ENCODE results near the gene FSD1.

FSD1 gene

DNA sequence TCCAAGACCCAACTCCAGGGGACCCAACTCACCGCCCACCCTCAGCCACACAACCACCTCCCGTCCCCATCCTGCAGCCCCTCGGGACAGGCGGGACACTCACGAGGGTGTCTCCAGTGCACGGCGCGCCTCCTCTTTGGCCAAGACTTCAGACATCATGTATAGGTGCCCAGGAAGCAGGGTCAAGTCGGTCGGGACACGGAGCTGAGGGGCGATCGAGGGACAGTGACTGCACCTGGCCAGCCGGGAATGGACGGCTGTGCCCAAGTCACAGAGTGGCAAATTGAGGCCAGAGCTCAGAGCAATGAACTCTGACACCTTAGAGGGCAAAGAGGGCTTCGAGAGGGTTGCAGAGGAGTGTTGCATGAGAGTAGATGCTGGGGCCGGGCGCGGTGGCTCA, 25.5 kb downstream of the FSD1 start:
- Histone ChIP-seq H3K27ac (ENCODE audit: low read length) (no peak overlapping the region), H3K27me3 (ENCODE audit: control insufficient read depth in 1 of 2, insufficient read depth in 2 of 2, low read length in 2 of 2) (peaks cover 0 to 15% of the 10 kb centered on the region in 2 donors), H3K36me3 (ENCODE audit: control insufficient read depth in 2 of 2, insufficient read depth in 2 of 2, low read length in 2 of 2) (no peaks in the 10 kb centered on the region)

DNA sequence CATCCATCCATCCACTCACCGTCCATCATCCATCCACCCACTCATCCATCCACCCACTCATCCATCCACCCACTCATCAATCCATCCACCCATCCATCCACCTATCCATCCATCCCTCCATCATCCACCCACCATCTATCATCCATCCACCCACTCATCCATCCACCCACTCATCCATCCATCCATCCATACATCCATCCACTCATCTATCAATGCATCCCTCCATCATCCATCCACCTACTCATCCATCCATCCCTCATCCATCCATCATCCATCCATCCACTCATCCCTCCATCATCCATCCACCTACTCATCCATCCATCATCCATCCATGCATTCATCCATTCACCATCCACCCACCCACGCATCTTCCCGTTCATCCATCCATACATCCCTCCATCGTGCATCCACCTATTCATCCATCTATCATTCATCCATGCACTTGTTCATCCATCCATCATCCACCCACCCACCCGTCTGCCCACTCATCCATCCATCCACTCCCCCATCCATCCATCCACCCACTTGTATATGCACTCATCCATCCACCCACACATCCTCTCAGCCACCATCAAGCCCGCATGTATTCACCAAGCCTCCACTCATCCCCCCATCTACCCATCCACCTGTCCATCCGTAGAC, 30.7 kb downstream of the FSD1 start:
- H3K4me1 ChIP-seq (ENCODE audit: control insufficient read depth, insufficient read depth, low read length): peaks cover 7% of the 10 kb centered on the region
- H3K9ac ChIP-seq (ENCODE audit: low read length in 2 of 2): no peak overlapping the region
- H3K4me3 ChIP-seq (ENCODE audit: low read length in 2 of 2): no peak overlapping the region
- H3K27ac ChIP-seq (ENCODE audit: low read length): no peak overlapping the region
- H3K36me3 ChIP-seq (ENCODE audit: control insufficient read depth in 2 of 2, insufficient read depth in 2 of 2, low read length in 2 of 2): no peaks in the 10 kb centered on the region
- H3K9me3 ChIP-seq (ENCODE audit: control insufficient read depth in 2 of 2, low read length in 2 of 2): no peaks in the 10 kb centered on the region
- no peaks in the 10 kb centered on the region for H3K27me3 ChIP-seq (ENCODE audit: control insufficient read depth in 1 of 2, insufficient read depth in 2 of 2, low read length in 2 of 2)

More for the DNA sequence above, 25.5 kb downstream of the FSD1 start:
- peaks cover 12% of the 10 kb centered on the region for H3K4me1 ChIP-seq (ENCODE audit: control insufficient read depth, insufficient read depth, low read length)
- no peak overlapping the region for H3K9ac ChIP-seq (ENCODE audit: low read length in 2 of 2)
- H3K4me3 ChIP-seq (ENCODE audit: low read length in 2 of 2): no peak overlapping the region
- no peaks in the 10 kb centered on the region for H3K9me3 ChIP-seq (ENCODE audit: control insufficient read depth in 2 of 2, low read length in 2 of 2)

DNA sequence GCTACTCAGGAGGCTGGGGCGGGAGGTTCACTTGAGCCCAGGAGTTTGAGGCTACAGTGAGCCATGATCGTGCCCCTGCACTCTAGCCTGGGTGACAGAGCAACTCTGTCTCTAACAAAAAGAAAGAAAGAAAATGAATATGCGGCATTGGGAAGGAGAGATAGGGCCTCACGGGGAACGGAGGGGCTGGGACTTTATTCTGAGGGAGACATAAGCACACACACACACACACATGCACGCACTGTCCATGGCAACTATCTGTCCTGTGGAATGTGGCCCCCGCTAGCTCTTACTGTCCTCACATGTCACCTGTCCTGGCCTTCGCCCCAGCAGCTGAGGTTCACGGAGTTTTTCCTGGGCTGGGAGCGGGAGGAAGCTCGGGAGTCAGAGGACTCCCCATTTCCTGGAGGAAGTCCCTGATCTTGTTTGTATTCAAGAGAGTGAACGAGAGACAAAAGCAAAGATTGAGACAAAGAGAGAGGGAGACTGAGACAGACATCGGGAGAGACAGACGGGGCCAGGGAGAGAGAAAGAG, 33.6 kb downstream of the FSD1 start:
- Histone ChIP-seq H3K9ac (ENCODE audit: low read length in 2 of 2) (peak overlapping the region; percentile 61 to 66), H3K4me1 (ENCODE audit: control insufficient read depth, insufficient read depth, low read length) (peaks cover 15% of the 10 kb centered on the region), H3K27me3 (ENCODE audit: control insufficient read depth in 1 of 2, insufficient read depth in 2 of 2, low read length in 2 of 2) (no peaks in the 10 kb centered on the region), H3K27ac (ENCODE audit: low read length) (no peak overlapping the region), H3K36me3 (ENCODE audit: control insufficient read depth in 2 of 2, insufficient read depth in 2 of 2, low read length in 2 of 2) (no peaks in the 10 kb centered on the region), H3K4me3 (ENCODE audit: low read length in 2 of 2) (peak overlapping the region; percentile 72 to 73), H3K9me3 (ENCODE audit: control insufficient read depth in 2 of 2, low read length in 2 of 2) (no peaks in the 10 kb centered on the region)

DNA sequence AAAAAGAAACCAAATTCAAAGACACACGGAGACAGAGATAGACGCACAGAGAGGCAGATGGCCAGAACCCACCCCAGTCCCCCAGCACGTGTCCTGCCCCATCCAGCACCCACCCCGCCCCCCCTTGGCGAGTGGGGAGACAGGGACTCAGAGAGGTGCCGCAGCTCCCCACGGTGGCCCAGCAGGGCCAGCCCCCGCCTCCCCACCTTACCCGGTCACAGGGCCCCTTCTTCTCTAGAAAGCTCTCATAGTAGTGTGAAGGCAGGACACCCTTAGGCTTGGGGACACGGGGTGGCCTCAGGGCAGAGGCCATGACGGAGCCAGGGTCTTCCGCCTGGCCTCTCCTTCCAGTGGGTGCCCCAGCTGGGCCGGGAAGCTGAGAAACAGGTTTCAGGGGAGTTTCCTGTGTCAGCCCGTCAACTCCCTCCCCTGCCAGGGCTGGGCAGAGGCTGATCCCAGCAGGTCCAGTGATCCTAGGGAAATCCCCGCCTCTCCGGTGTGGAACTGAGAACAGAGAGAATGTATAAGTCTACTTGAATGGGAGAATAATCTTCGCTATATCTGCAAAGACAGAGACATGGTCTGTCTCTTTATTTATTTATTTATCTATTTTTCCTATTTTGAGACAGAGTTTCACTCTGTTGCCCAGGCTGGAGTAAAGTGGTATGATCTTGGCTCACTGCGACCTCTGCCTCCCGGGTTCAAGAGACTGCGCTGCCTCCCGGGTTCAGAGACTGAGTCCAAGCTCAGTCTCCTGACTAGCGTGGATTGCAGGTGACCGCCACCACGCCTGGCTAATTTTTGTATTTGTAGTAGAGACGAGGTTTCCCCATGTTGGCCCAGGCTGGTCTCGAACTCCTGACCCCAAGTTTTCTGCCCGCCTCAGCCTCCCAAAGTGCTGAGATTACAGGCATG, 34.3 kb downstream of the FSD1 start, which contains the start of gene STAP2:
Gene STAP2, minus strand, starts transcription at position 387 of the 915 bp plus-strand sequence. Its CDS starts 74 bp downstream, at position 313.
- Histone ChIP-seq H3K27ac (ENCODE audit: low read length) (no peak within 1 kb of the TSS), H3K9me3 (ENCODE audit: control insufficient read depth in 2 of 2, low read length in 2 of 2) (no peaks in the 10 kb centered on the region), H3K27me3 (ENCODE audit: control insufficient read depth in 1 of 2, insufficient read depth in 2 of 2, low read length in 2 of 2) (no peaks in the 10 kb centered on the region), H3K4me1 (ENCODE audit: control insufficient read depth, insufficient read depth, low read length) (peaks cover 18% of the 10 kb centered on the region), H3K9ac (ENCODE audit: low read length in 2 of 2) (peak within 1 kb of the TSS; percentile 61 to 66), H3K4me3 (ENCODE audit: low read length in 2 of 2) (peak within 1 kb of the TSS; percentile 72 to 73), H3K36me3 (ENCODE audit: control insufficient read depth in 2 of 2, insufficient read depth in 2 of 2, low read length in 2 of 2) (no peaks in the 10 kb centered on the region)

DNA sequence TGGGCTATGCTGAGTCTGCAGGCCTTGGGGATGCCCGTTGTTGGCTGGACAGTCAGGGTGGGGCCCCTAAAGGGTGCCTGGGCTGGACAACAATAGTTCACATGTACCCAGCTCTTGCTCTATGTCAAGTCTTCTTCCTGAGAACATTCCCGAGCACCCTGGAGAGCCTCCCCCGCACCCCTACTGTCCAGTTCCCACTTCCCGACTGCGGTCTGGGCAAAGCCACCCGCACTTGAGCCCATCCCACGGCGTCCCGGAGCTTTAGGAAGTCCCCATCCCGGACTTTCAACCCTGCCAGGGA, 37.9 kb downstream of the FSD1 start:
- Histone ChIP-seq H3K4me1 (ENCODE audit: control insufficient read depth, insufficient read depth, low read length) (peaks cover 25% of the 10 kb centered on the region), H3K9ac (ENCODE audit: low read length in 2 of 2) (peak overlapping the region; percentile 81 to 92), H3K9me3 (ENCODE audit: control insufficient read depth in 2 of 2, low read length in 2 of 2) (no peaks in the 10 kb centered on the region), H3K36me3 (ENCODE audit: control insufficient read depth in 2 of 2, insufficient read depth in 2 of 2, low read length in 2 of 2) (no peaks in the 10 kb centered on the region), H3K4me3 (ENCODE audit: low read length in 2 of 2) (peak overlapping the region; percentile 86), H3K27ac (ENCODE audit: low read length) (peak overlapping the region; percentile 87), H3K27me3 (ENCODE audit: control insufficient read depth in 1 of 2, insufficient read depth in 2 of 2, low read length in 2 of 2) (no peaks in the 10 kb centered on the region)

DNA sequence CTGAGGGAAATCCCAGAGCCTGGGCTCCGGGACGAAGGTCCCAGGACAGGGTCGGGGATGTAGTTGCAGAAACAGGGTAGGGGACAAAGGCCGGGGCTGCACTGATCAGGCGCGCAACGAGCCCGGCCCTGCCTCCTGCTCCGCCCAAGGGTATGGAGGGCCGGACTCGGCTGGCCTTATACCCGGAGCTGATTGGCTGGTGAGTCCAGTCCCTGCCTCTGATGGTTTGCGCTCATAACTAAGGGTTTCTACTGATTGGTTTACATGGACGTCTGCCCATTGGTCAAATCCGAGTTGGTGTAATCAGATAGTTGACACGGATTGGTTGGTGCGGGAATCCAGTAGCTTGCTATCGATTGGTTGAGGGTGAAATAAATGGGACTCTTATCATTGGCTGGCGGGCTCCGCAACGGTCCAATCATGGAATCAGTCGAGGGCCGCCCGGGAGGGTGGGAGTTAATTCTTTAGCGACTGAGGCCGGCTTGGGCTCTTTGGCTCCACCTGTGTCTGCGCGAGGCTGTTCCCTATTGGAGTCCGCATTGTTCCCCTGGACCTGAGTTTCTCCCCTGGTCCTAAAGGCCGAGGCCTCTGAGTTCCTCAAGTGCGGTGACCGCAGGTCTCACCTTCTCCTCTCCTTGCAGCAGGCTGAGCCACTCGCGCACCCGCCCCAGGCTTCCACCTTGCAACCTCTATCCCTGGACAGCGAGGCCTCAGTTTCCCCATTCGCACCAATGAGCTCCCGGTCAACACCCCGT, 38.4 kb downstream of the FSD1 start:
- no peaks in the 10 kb centered on the region for H3K27me3 ChIP-seq (ENCODE audit: control insufficient read depth in 1 of 2, insufficient read depth in 2 of 2, low read length in 2 of 2)
- peaks cover 0 to 2% of the 10 kb centered on the region in 2 donors for H3K36me3 ChIP-seq (ENCODE audit: control insufficient read depth in 2 of 2, insufficient read depth in 2 of 2, low read length in 2 of 2)
- H3K9ac ChIP-seq (ENCODE audit: low read length in 2 of 2): peak overlapping the region; percentile 81 to 92
- peak overlapping the region; percentile 93 for H3K27ac ChIP-seq (ENCODE audit: low read length)
- peaks cover 25% of the 10 kb centered on the region for H3K4me1 ChIP-seq (ENCODE audit: control insufficient read depth, insufficient read depth, low read length)
- H3K4me3 ChIP-seq (ENCODE audit: low read length in 2 of 2): peak overlapping the region; percentile 89 to 97
- H3K9me3 ChIP-seq (ENCODE audit: control insufficient read depth in 2 of 2, low read length in 2 of 2): no peaks in the 10 kb centered on the region

DNA sequence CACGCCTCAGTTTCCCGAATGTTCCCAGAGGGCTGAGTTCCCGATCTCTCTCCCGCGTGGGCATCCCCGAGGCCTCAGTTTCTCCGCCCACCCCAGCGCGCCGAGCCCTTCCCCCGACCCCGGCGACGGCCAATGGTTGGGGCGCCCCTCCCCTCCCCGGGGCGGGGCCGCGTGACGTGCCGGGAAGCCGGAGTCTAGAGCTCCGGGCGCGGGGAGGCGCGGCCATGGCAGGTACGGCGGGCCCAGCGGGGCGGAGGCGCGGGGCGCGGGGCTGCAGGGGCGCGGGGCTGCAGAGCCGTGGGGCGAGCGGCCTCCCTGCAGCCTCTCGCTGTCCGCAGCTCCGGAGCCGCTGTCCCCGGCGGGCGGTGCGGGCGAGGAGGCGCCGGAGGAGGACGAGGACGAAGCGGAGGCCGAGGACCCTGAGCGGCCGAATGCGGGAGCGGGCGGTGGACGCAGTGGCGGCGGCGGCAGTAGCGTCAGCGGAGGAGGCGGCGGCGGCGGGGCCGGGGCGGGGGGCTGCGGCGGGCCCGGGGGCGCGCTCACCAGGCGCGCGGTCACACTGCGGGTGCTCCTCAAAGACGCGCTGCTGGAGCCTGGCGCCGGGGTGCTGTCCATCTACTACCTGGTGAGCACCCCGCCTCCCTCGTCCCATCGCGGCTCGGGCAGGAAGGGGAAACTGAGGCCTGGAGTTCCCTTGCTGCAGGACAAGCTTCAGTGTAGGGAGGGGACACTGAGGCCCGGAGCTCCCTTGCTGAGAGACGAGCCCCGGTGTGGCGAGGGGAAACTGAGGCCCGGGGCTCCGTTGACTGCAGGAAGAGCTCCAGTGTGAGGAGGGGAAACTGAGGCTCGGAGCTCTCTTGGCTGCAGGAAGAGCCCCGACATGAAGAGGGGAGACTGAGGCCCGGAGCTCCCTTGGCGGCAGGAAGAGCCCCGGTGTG, 39.2 kb downstream of the FSD1 start, which contains the start of gene MPND:
Gene MPND, plus strand, starts transcription at position 193 of the 938 bp plus-strand sequence. Its CDS starts 32 bp downstream, at position 225.
- H3K9ac ChIP-seq (ENCODE audit: low read length in 2 of 2): peak within 1 kb of the TSS; percentile 81 to 92
- peak within 1 kb of the TSS; percentile 93 for H3K27ac ChIP-seq (ENCODE audit: low read length)
- no peaks in the 10 kb centered on the region for H3K27me3 ChIP-seq (ENCODE audit: control insufficient read depth in 1 of 2, insufficient read depth in 2 of 2, low read length in 2 of 2)
- peaks cover 18% of the 10 kb centered on the region for H3K4me1 ChIP-seq (ENCODE audit: control insufficient read depth, insufficient read depth, low read length)
- peaks cover 0 to 2% of the 10 kb centered on the region in 2 donors for H3K36me3 ChIP-seq (ENCODE audit: control insufficient read depth in 2 of 2, insufficient read depth in 2 of 2, low read length in 2 of 2)
- peak within 1 kb of the TSS; percentile 89 to 97 for H3K4me3 ChIP-seq (ENCODE audit: low read length in 2 of 2)
- H3K9me3 ChIP-seq (ENCODE audit: control insufficient read depth in 2 of 2, low read length in 2 of 2): no peaks in the 10 kb centered on the region

DNA sequence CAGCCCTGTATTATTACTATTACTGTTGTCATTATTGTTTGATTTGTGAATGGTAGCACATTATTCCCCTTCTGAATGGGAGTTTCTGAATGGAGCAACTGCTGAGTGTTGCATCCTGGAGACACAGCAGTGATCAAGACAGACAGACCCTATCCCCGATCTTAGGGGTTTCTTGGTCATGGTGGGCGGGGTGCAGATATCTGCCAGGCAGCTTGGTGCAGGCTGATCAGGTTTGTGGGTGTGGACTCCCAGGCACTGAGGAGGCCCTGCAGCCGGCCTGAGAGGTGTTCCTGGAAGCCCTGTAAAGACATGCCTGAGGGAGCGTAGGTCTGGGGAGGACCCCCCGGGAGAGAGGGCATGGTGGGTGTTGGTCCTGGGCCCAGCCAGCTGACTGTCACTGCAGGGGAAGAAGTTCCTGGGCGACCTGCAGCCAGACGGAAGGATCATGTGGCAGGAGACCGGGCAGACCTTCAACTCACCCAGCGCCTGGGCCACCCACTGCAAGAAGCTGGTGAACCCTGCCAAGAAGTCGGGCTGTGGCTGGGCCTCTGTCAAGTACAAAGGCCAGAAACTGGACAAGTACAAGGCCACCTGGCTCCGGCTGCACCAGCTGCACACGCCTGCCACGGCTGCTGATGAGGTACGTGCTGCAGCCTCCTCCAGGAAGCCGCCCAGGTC, 41.1 kb downstream of the FSD1 start:
- H3K4me1 ChIP-seq (ENCODE audit: control insufficient read depth, insufficient read depth, low read length): peaks cover 18% of the 10 kb centered on the region
- H3K27ac ChIP-seq (ENCODE audit: low read length): no peak overlapping the region
- no peaks in the 10 kb centered on the region for H3K27me3 ChIP-seq (ENCODE audit: control insufficient read depth in 1 of 2, insufficient read depth in 2 of 2, low read length in 2 of 2)
- H3K36me3 ChIP-seq (ENCODE audit: control insufficient read depth in 2 of 2, insufficient read depth in 2 of 2, low read length in 2 of 2): peaks cover 0 to 7% of the 10 kb centered on the region in 2 donors
- no peak overlapping the region for H3K9ac ChIP-seq (ENCODE audit: low read length in 2 of 2)
- H3K4me3 ChIP-seq (ENCODE audit: low read length in 2 of 2): no peak overlapping the region
- H3K9me3 ChIP-seq (ENCODE audit: control insufficient read depth in 2 of 2, low read length in 2 of 2): no peaks in the 10 kb centered on the region

DNA sequence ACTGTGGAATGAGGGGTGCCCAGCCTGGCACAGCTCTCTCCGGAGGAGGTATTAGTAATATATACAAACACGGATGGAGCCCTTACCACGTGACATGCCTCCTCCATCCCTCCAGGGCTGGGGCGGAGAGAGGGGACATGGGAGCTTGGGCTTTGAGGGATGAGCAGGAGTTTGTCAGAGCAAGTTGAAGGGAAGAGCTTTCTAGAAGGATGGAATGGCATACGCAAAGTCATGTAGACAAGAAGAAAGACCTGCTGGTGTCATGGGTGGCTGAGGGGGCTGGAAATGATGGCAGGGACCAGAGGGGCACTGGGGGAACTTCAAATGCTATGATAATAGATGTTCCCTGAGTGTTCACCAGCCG, 41.6 kb downstream of the FSD1 start:
- Histone ChIP-seq H3K4me1 (ENCODE audit: control insufficient read depth, insufficient read depth, low read length) (peaks cover 18% of the 10 kb centered on the region), H3K9ac (ENCODE audit: low read length in 2 of 2) (no peak overlapping the region), H3K36me3 (ENCODE audit: control insufficient read depth in 2 of 2, insufficient read depth in 2 of 2, low read length in 2 of 2) (peaks cover 0 to 7% of the 10 kb centered on the region in 2 donors), H3K4me3 (ENCODE audit: low read length in 2 of 2) (no peak overlapping the region), H3K9me3 (ENCODE audit: control insufficient read depth in 2 of 2, low read length in 2 of 2) (no peaks in the 10 kb centered on the region), H3K27me3 (ENCODE audit: control insufficient read depth in 1 of 2, insufficient read depth in 2 of 2, low read length in 2 of 2) (no peaks in the 10 kb centered on the region), H3K27ac (ENCODE audit: low read length) (no peak overlapping the region)
